ENCODE measurements around the gene SPPL2A. TPM values are rescaled to one million over a fixed set of nuclear protein-coding genes. Genes with fewer than 3 reads are reported as not detected.

The SPPL2A gene
- total RNA-seq, 1 experiment from 2014 or later = 34.4 TPM

DNA sequence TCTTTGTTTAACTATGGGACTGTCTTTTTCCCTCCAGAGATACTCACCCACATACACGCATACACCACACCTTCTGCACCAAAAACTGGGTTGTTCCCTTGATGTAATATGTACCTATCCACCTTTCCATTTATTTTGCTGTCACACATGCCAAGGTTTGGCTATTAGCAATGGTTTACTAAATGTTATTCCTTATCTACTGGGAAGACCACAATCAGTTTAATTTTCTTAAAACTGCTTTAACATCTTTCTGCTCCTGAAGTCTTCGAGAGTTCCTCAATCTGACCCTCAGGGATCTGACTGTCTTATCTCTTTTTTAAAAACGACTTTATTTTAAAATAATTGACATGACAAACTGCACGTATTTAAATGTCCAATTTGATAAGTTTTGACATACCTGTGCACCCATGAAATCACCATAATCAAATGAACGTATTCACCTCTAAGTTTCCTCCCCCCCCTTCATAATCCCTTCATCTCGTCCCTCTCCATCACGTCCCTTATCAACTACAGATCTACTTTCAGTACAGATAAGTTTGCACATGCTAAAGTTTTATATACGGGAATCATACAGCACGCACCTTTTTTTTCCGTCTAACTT lies 78.1 kb downstream of the SPPL2A start:
- no peak overlapping the region for H3K27ac ChIP-seq (ENCODE audit: low read length)
- H4K20me1 ChIP-seq (ENCODE audit: low read length) = no peaks in the 10 kb centered on the region
- ChIA-PET CTCF (no interaction called here), POLR2A (ENCODE audit: unreplicated experiment) (no interaction called here)
- H3K9me2 ChIP-seq (replicated peaks; ENCODE audit: low read length) = no peaks in the 10 kb centered on the region
- H3K9ac ChIP-seq (ENCODE audit: low read length) = peak overlapping the region; percentile 79
- ATAC-seq (peak; percentile 7), DNase-seq (no peak)
- peak overlapping the region; percentile 98 for H3K4me3 ChIP-seq (ENCODE audit: low read length)
- no peaks in the 10 kb centered on the region for H3F3A ChIP-seq (ENCODE audit: low read length, unreplicated experiment)
- H3K27me3 ChIP-seq (ENCODE audit: low read length) = no peaks in the 10 kb centered on the region
- H3K79me2 ChIP-seq (ENCODE audit: low read length) = peaks cover 41% of the 10 kb centered on the region
- intact Hi-C loops (cut with micrococcal nuclease) = loop anchor here (5.0 kb wide), 1 partner anchor 80 kb away; the partner anchor contains the start of gene SPPL2A
- H3K9me3 ChIP-seq (ENCODE audit: low read length) = no peaks in the 10 kb centered on the region
- BruUV-seq (replicated peaks) = TSS peak; percentile 93
- no peak for TF ChIP-seq EZH2phosphoT487 (IDR thresholded peaks at IDR 0.05; ENCODE audit: borderline replicate concordance, low read length)
- TF ChIP-seq, protein P1, sequence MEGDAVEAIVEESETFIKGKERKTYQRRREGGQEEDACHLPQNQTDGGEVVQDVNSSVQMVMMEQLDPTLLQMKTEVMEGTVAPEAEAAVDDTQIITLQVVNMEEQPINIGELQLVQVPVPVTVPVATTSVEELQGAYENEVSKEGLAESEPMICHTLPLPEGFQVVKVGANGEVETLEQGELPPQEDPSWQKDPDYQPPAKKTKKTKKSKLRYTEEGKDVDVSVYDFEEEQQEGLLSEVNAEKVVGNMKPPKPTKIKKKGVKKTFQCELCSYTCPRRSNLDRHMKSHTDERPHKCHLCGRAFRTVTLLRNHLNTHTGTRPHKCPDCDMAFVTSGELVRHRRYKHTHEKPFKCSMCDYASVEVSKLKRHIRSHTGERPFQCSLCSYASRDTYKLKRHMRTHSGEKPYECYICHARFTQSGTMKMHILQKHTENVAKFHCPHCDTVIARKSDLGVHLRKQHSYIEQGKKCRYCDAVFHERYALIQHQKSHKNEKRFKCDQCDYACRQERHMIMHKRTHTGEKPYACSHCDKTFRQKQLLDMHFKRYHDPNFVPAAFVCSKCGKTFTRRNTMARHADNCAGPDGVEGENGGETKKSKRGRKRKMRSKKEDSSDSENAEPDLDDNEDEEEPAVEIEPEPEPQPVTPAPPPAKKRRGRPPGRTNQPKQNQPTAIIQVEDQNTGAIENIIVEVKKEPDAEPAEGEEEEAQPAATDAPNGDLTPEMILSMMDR (conservative IDR thresholded peaks at IDR 0.05; ENCODE audit: low read depth, low read length) = no peak
- TF ChIP-seq EZH2 (IDR thresholded peaks at IDR 0.05; ENCODE audit: low read length, unreplicated experiment) = no peak
- no peaks in the 10 kb centered on the region for H3K36me3 ChIP-seq (ENCODE audit: low read depth, low read length)
- peak overlapping the region; percentile 93 for H3K4me2 ChIP-seq (ENCODE audit: low read length)
- peaks cover 21% of the 10 kb centered on the region for H3K4me1 ChIP-seq (ENCODE audit: insufficient read depth, low read length)
- peak overlapping the region; percentile 99 for H2AFZ ChIP-seq (ENCODE audit: low read length)

DNA sequence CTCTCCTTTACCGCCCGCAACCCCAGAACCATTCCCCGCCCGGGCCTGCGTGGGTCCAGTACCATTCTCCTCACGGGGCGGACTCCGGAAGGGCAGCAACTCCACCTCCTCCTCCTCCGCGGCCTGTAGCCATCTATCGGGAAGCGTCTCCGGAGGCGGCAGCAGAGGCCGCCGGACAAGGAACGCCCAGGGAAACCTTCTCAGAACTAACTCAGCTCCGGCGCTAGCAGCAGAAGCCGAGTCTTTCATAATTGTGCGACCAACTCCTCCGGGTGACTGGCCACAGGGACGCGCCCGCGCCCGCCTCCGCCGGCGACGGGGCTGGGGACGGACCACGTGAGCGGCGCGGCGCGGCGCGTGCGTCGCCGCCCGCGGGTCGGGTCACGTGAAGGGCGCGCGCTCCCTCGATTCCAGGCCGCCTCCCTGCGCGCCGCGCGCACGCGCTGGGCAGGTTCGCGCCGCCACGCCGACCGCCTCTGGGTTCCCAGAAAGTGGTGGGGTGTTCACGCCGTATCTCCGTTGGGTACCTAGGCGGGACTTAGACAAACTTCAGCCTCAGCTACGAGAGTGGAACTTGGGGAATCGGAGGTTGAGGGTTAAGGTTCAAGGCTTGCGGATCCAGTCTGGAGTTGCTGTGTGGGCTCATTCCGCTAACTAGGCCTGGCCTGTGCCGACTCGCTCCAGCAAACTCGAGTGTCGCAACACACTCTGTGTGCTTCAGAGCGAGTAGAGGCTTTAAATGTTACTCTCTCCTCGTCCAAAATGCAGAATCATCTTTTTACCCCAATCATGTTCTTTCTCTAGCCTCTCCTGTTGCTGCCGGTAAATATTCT lies 78.8 kb downstream of the SPPL2A start, which contains the start of gene TRPM7:
TRPM7 (minus strand) TSS at position 329 of the 833 bp plus-strand sequence; CDS start at position 65, 264 bp downstream.
- H3K9ac ChIP-seq (ENCODE audit: low read length) = peak within 1 kb of the TSS; percentile 79
- intact Hi-C loops (cut with micrococcal nuclease) = loop anchor here (5.0 kb wide), 1 partner anchor 81 kb away; the partner anchor contains the start of gene SPPL2A
- DNase-seq (peak; percentile 80), ATAC-seq (peak; percentile 75)
- no peaks in the 10 kb centered on the region for H3K27me3 ChIP-seq (ENCODE audit: low read length)
- ChIA-PET POLR2A (ENCODE audit: unreplicated experiment) (interaction anchor here (0.6 kb wide), 1 partner anchor 198 kb away, joined by 3 read pairs; no protein-coding TSS in a partner anchor), CTCF (no interaction called here)
- H4K20me1 ChIP-seq (ENCODE audit: low read length) = no peaks in the 10 kb centered on the region
- peak within 1 kb of the TSS; percentile 98 for H3K4me3 ChIP-seq (ENCODE audit: low read length)
- peak; percentile 88; the same call in 1 of the 2 replicates for TF ChIP-seq EZH2phosphoT487 (IDR thresholded peaks at IDR 0.05; ENCODE audit: borderline replicate concordance, low read length)
- no peak for TF ChIP-seq EZH2 (IDR thresholded peaks at IDR 0.05; ENCODE audit: low read length, unreplicated experiment)
- BruUV-seq (replicated peaks) = no TSS peak
- peak within 1 kb of the TSS; percentile 55 for H3K27ac ChIP-seq (ENCODE audit: low read length)
- no peaks in the 10 kb centered on the region for H3K36me3 ChIP-seq (ENCODE audit: low read depth, low read length)
- H3F3A ChIP-seq (ENCODE audit: low read length, unreplicated experiment) = no peaks in the 10 kb centered on the region
- no peaks in the 10 kb centered on the region for H3K9me2 ChIP-seq (replicated peaks; ENCODE audit: low read length)
- peaks cover 48% of the 10 kb centered on the region for H3K79me2 ChIP-seq (ENCODE audit: low read length)
- H3K4me2 ChIP-seq (ENCODE audit: low read length) = peak within 1 kb of the TSS; percentile 93
- H3K4me1 ChIP-seq (ENCODE audit: insufficient read depth, low read length) = peaks cover 21% of the 10 kb centered on the region
- H3K9me3 ChIP-seq (ENCODE audit: low read length) = no peaks in the 10 kb centered on the region
- peak within 1 kb of the TSS; percentile 99 for H2AFZ ChIP-seq (ENCODE audit: low read length)

DNA sequence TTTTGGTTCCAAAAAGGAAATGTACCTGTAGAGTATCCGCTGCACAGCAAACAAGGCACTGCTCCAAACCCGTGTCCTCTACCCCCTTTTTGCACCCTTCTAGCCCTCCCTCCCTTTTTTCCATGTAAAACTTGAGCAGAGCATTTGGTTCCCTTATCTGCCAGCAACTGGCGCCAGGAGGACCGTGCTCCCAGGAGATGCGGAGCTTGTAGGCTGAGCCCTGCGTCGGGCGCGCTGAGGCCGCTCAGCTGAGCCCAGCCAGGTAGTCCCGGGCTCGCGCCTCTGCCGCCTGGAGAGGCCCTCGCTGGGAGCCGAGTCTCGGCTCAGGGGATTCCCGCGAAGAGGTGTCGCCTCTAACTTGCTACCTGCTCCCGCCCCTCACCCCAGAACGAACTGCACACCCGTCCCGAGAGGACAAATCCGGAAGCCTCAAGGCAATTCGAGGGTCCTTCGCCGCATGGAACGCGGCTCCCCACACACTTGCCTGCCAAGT lies 79.5 kb downstream of the SPPL2A start:
- peak overlapping the region; percentile 79 for H3K9ac ChIP-seq (ENCODE audit: low read length)
- H3K9me2 ChIP-seq (replicated peaks; ENCODE audit: low read length) = no peaks in the 10 kb centered on the region
- H3K79me2 ChIP-seq (ENCODE audit: low read length) = peaks cover 55% of the 10 kb centered on the region
- intact Hi-C loops (cut with micrococcal nuclease) = loop anchor here (5.0 kb wide), 1 partner anchor 81 kb away; the partner anchor contains the start of gene SPPL2A
- H4K20me1 ChIP-seq (ENCODE audit: low read length) = no peaks in the 10 kb centered on the region
- H3K9me3 ChIP-seq (ENCODE audit: low read length) = no peaks in the 10 kb centered on the region
- peak overlapping the region; percentile 55 for H3K27ac ChIP-seq (ENCODE audit: low read length)
- no peak for TF ChIP-seq EZH2phosphoT487 (IDR thresholded peaks at IDR 0.05; ENCODE audit: borderline replicate concordance, low read length)
- TF ChIP-seq EZH2 (IDR thresholded peaks at IDR 0.05; ENCODE audit: low read length, unreplicated experiment) = no peak
- TF ChIP-seq, protein P1 (conservative IDR thresholded peaks at IDR 0.05; ENCODE audit: low read depth, low read length) = no peak
- ChIA-PET POLR2A (ENCODE audit: unreplicated experiment) (interaction anchor here (0.6 kb wide), 1 partner anchor 199 kb away, joined by 3 read pairs; no protein-coding TSS in a partner anchor), CTCF (no interaction called here)
- peak; percentile 37 for DNase-seq
- peaks cover 21% of the 10 kb centered on the region for H3K4me1 ChIP-seq (ENCODE audit: insufficient read depth, low read length)
- H2AFZ ChIP-seq (ENCODE audit: low read length) = peak overlapping the region; percentile 99
- no peaks in the 10 kb centered on the region for H3K27me3 ChIP-seq (ENCODE audit: low read length)
- no peaks in the 10 kb centered on the region for H3K36me3 ChIP-seq (ENCODE audit: low read depth, low read length)
- TSS peak; percentile 76 for BruUV-seq (replicated peaks)
- no peaks in the 10 kb centered on the region for H3F3A ChIP-seq (ENCODE audit: low read length, unreplicated experiment)
- peak overlapping the region; percentile 93 for H3K4me2 ChIP-seq (ENCODE audit: low read length)
- H3K4me3 ChIP-seq (ENCODE audit: low read length) = peak overlapping the region; percentile 98
- peak; percentile 56 for ATAC-seq

All from PC-3 (cell line).